SK-N-SH (cell line): ENCODE measurements around the gene ZC3H13. TPM values are rescaled to one million over a fixed set of nuclear protein-coding genes. Genes with fewer than 3 reads are reported as not detected.

Source experiments
- CTCF ChIA-PET: fragments of 300-600, 350-600 bp; formaldehyde crosslinking; extraction: SDS; loops from one replicate; lab custom pipeline; 2021; lab: Yijun Ruan, JAX
- POLR2A ChIA-PET: fragments of 350-600 bp; sonication (Branson Sonifier 250); formaldehyde crosslinking; extraction: SDS; loops from one replicate; lab custom pipeline; 2020; ENCODE audit warnings: antibody characterized with exemption, inconsistent platforms; lab: Yijun Ruan, JAX
- DNase-seq: peaks from one replicate; pipeline ENCODE4 v3.0.0; 2012
- H2AFZ ChIP-seq: fragments of 200-600 bp; sonication (generic); 2 replicates; pipeline ENCODE4 v1.8.1; 2016; ENCODE audit warnings: antibody characterized with exemption, mild to moderate bottlenecking, low read depth
- H3F3A ChIP-seq: fragments of 200-600 bp; sonication (generic); replicated peaks from 2 replicates; pipeline ENCODE3; 2016; ENCODE audit warnings: antibody characterized with exemption, mild to moderate bottlenecking; ENCODE audit not compliant: insufficient read depth
- H3K27ac ChIP-seq, 2 experiments: fragments of 200-500 bp in 1 of 2; fragments of 200-600 bp in 1 of 2; sonication (Bioruptor generic) in 1 of 2; sonication (generic), shearing (Covaris generic) in 1 of 2; 2 replicates each; pipeline versions ENCODE4 v1.5.1 to v1.6.1; 2014 to 2016; ENCODE audit warnings: low read depth in 2 of 2, inconsistent platforms in 1 of 2, low read length in 1 of 2, mild to moderate bottlenecking in 1 of 2, mixed read lengths in 1 of 2
- H3K27me3 ChIP-seq: fragments of 200-600 bp; sonication (generic), shearing (Covaris generic); 2 replicates; pipeline ENCODE4 v1.6.1; 2016; ENCODE audit warnings: mixed run types; ENCODE audit not compliant: insufficient read depth
- H3K36me3 ChIP-seq, 2 experiments: fragments of 200-500 bp in 1 of 2; fragments of 200-600 bp in 1 of 2; sonication (Bioruptor generic) in 1 of 2; sonication (generic) in 1 of 2; replicated peaks in 1 of 2; 2 replicates each; pipeline versions ENCODE3 to v1.5.1; 2014 to 2016; ENCODE audit warnings: low read length in 1 of 2, mild to moderate bottlenecking in 1 of 2; ENCODE audit not compliant: insufficient read depth in 2 of 2, control insufficient read depth in 1 of 2
- H3K4me1 ChIP-seq, 2 experiments: fragments of 200-500 bp in 1 of 2; fragments of 200-600 bp in 1 of 2; sonication (Bioruptor generic) in 1 of 2; sonication (generic), shearing (Covaris generic) in 1 of 2; 2 replicates each; pipeline versions ENCODE4 v1.5.1 to v1.6.1; 2014 to 2016; ENCODE audit warnings: low read depth in 1 of 2, low read length in 1 of 2, mixed run types in 1 of 2; ENCODE audit not compliant: insufficient read depth in 2 of 2, control insufficient read depth in 1 of 2
- H3K4me2 ChIP-seq: fragments of 200-600 bp; sonication (generic), shearing (Covaris generic); 2 replicates; pipeline ENCODE4 v1.6.1; 2017; ENCODE audit warnings: mixed run types
- H3K4me3 ChIP-seq, 2 experiments: fragments of 200-500 bp in 1 of 2; fragments of 200-600 bp in 1 of 2; sonication (Bioruptor generic) in 1 of 2; sonication (generic), shearing (Covaris generic) in 1 of 2; 2 replicates each; pipeline versions ENCODE4 v1.5.1 to v1.8.1; 2014 to 2016; ENCODE audit warnings: low read depth in 2 of 2, inconsistent platforms in 1 of 2, low read length in 1 of 2, mild to moderate bottlenecking in 1 of 2, mixed read lengths in 1 of 2, moderate library complexity in 1 of 2
- H3K79me2 ChIP-seq: fragments of 200-600 bp; sonication (generic); 2 replicates; pipeline ENCODE4 v1.8.1; 2017; ENCODE audit warnings: mild to moderate bottlenecking; ENCODE audit not compliant: insufficient read depth
- H3K9ac ChIP-seq: fragments of 200-600 bp; sonication (generic); 2 replicates; pipeline ENCODE4 v1.6.1; 2017; ENCODE audit warnings: mixed run types
- H3K9me2 ChIP-seq: fragments of 200-600 bp; sonication (generic); 2 replicates; pipeline ENCODE4 v1.6.1; 2017; ENCODE audit warnings: mixed run types
- H3K9me3 ChIP-seq: fragments of 200-600 bp; sonication (generic); 2 replicates; pipeline ENCODE4 v1.6.1; 2017; ENCODE audit warnings: mixed run types, mild to moderate bottlenecking, moderate library complexity
- H4K20me1 ChIP-seq: fragments of 200-600 bp; sonication (generic); 2 replicates; pipeline ENCODE4 v1.6.1; 2017; ENCODE audit warnings: mild to moderate bottlenecking, mixed run types; ENCODE audit not compliant: insufficient read depth
- CHD2 ChIP-seq: fragments of 150-350 bp; IDR thresholded peaks from 2 replicates; pipeline ENCODE4 v1.6.1; 2018; ENCODE audit warnings: low read length; ENCODE audit not compliant: partially characterized antibody
- ELF1 ChIP-seq: IDR thresholded peaks from 2 replicates; pipeline ENCODE4 v1.4.0; 2012
- EZH2phosphoT487 ChIP-seq: fragments of 200-600 bp; sonication (generic); IDR thresholded peaks from 2 replicates; pipeline ENCODE4 v1.6.1; 2017; ENCODE audit warnings: low read depth, mixed run types, mild to moderate bottlenecking, antibody characterized with exemption, moderate library complexity, borderline replicate concordance
- GATA2 ChIP-seq: sonication (generic); formaldehyde crosslinking; IDR thresholded peaks from 2 replicates; pipeline ENCODE4 v1.5.0; 2020; ENCODE audit warnings: mild to moderate bottlenecking, missing genetic modification reagents
- MXI1 ChIP-seq: IDR thresholded peaks from 2 replicates; pipeline ENCODE4 v1.6.1; 2012; ENCODE audit warnings: mild to moderate bottlenecking, low read depth, low read length, improper control_type of control experiment
- NFIC ChIP-seq: IDR thresholded peaks from 2 replicates; pipeline ENCODE4 v1.4.0; 2012; ENCODE audit warnings: borderline replicate concordance
- POLR2AphosphoS5 ChIP-seq: IDR thresholded peaks from 2 replicates; pipeline ENCODE4 v1.6.1; 2012; ENCODE audit warnings: low read depth, low read length
- RAD21 ChIP-seq: IDR thresholded peaks from 2 replicates; pipeline ENCODE4 v1.6.1; 2012; ENCODE audit warnings: mild to moderate bottlenecking, low read length
- SIN3A ChIP-seq: IDR thresholded peaks from 2 replicates; pipeline ENCODE4 v1.6.1; 2012; ENCODE audit warnings: low read depth, mild to moderate bottlenecking, low read length, moderate library complexity, borderline replicate concordance
- WGBS: methylation state at CpG from one replicate; pipeline ENCODE4 v1.1.6; 2017; ENCODE audit warnings: low lambda C conversion rate; 5-methylcytosine and 5-hydroxymethylcytosine counted together
- polyA plus RNA-seq, 3 experiments: library from polyadenylated mRNA; depleted of rRNA; stranded (reverse); fragments of >200 nt; gene quantifications; 2 replicates each; pipeline ENCODE4 v1.2.3, GENCODE V29; 2012
- TF ChIP-seq, protein P1 (sequence below): fragments of 200-600 bp; sonication (generic); IDR thresholded peaks from 2 replicates; pipeline ENCODE4 v1.6.1; 2017; ENCODE audit warnings: antibody characterized with exemption, mild to moderate bottlenecking, moderate library complexity
- TF ChIP-seq, protein P2 (sequence below): IDR thresholded peaks from 2 replicates; pipeline ENCODE4 v1.4.0; 2012; ENCODE audit warnings: low read depth, borderline replicate concordance
- TF ChIP-seq, protein P3 (sequence below): IDR thresholded peaks from 2 replicates; pipeline ENCODE4 v1.6.1; 2012; ENCODE audit warnings: mild to moderate bottlenecking, low read depth, low read length, moderate library complexity

Gene ZC3H13
- polyA plus RNA-seq, 1 of the 3 experiments (the other 2 are of a cell fraction): 4.4 TPM

DNA sequence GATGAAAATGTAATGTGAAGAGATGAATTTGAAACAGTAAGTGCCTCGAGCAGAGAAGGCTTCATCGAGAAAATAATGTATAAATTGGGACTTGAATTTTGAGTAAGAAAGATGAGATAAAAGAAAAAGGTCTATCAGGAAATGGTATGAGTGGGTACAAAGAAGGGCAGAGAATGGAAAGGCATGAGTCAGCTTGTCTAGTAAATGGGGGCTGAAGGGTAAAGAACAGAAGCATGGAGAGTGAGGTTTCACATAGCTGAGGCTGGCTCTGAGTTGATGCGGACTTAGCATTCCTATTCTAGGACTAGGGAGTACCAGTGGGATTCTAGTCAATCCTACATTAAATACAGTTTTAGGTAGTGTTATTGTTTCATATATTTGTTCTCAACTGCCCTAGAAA is 85.8 kb downstream of the ZC3H13 start:
- TF ChIP-seq ELF1 (no peak), EZH2phosphoT487 (no peak), MXI1 (no peak), SIN3A (no peak)
- TF ChIP-seq, protein P1, sequence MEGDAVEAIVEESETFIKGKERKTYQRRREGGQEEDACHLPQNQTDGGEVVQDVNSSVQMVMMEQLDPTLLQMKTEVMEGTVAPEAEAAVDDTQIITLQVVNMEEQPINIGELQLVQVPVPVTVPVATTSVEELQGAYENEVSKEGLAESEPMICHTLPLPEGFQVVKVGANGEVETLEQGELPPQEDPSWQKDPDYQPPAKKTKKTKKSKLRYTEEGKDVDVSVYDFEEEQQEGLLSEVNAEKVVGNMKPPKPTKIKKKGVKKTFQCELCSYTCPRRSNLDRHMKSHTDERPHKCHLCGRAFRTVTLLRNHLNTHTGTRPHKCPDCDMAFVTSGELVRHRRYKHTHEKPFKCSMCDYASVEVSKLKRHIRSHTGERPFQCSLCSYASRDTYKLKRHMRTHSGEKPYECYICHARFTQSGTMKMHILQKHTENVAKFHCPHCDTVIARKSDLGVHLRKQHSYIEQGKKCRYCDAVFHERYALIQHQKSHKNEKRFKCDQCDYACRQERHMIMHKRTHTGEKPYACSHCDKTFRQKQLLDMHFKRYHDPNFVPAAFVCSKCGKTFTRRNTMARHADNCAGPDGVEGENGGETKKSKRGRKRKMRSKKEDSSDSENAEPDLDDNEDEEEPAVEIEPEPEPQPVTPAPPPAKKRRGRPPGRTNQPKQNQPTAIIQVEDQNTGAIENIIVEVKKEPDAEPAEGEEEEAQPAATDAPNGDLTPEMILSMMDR: no peak
- peaks cover 10% of the 10 kb centered on the region for H3F3A ChIP-seq
- H2AFZ ChIP-seq: no peak overlapping the region
- H3K9me2 ChIP-seq: no peaks in the 10 kb centered on the region
- H3K36me3 ChIP-seq: peaks cover 90 to 96% of the 10 kb centered on the region in 2 experiments
- H3K4me2 ChIP-seq: no peak overlapping the region
- no peaks in the 10 kb centered on the region for H4K20me1 ChIP-seq
- POLR2A ChIA-PET: no interaction called here
- H3K4me1 ChIP-seq: no peaks in the 10 kb centered on the region; a peak in 1 of 4 replicates
- 97% methylated on average over 3 of the region's 3 CpGs for WGBS
- no peak overlapping the region for H3K27ac ChIP-seq
- H3K9me3 ChIP-seq: no peaks in the 10 kb centered on the region
- H3K9ac ChIP-seq: no peak overlapping the region
- H3K27me3 ChIP-seq: no peaks in the 10 kb centered on the region
- CTCF ChIA-PET: no interaction called here
- 0 out of 2 replicates have a peak, but pooled peaks cover 3% of the 10 kb centered on the region for H3K79me2 ChIP-seq
- no peak overlapping the region for H3K4me3 ChIP-seq
- DNase-seq: no peak

DNA sequence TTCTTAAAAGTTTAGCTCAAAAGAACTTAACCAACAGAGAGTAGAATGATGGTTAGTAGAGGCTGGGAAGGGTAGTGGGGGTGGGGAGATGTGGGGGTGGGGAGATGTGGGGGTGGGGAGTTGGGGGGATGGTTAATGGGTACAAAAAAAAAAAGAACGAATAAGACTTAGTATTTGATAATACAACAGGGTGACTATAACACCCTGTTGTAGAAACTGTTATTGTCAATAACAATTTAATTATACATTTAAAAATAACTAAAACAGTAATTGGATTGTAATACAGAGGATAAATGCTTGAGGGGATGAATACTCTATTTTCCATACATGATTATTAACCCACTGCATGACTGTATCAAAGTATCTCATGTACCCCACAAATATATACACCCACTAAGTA is 91.1 kb downstream of the ZC3H13 start:
- Histone ChIP-seq H3F3A (peaks cover 10% of the 10 kb centered on the region), H3K4me2 (no peak overlapping the region), H3K4me3 (no peak overlapping the region), H4K20me1 (no peaks in the 10 kb centered on the region), H3K9me3 (no peaks in the 10 kb centered on the region), H3K27me3 (no peaks in the 10 kb centered on the region), H3K9ac (no peak overlapping the region), H3K36me3 (peaks cover 80 to 83% of the 10 kb centered on the region in 2 experiments), H2AFZ (no peak overlapping the region), H3K79me2 (no peaks in the 10 kb centered on the region), H3K27ac (no peak overlapping the region), H3K4me1 (no peaks in the 10 kb centered on the region; a peak in 1 of 4 replicates), H3K9me2 (no peaks in the 10 kb centered on the region)
- WGBS: 95% methylated on average over 1 of the region's 1 CpG
- POLR2A ChIA-PET: no interaction called here
- no peak for DNase-seq
- TF ChIP-seq, protein P2, sequence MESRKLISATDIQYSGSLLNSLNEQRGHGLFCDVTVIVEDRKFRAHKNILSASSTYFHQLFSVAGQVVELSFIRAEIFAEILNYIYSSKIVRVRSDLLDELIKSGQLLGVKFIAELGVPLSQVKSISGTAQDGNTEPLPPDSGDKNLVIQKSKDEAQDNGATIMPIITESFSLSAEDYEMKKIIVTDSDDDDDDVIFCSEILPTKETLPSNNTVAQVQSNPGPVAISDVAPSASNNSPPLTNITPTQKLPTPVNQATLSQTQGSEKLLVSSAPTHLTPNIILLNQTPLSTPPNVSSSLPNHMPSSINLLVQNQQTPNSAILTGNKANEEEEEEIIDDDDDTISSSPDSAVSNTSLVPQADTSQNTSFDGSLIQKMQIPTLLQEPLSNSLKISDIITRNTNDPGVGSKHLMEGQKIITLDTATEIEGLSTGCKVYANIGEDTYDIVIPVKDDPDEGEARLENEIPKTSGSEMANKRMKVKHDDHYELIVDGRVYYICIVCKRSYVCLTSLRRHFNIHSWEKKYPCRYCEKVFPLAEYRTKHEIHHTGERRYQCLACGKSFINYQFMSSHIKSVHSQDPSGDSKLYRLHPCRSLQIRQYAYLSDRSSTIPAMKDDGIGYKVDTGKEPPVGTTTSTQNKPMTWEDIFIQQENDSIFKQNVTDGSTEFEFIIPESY: no peak
- TF ChIP-seq, protein P3, sequence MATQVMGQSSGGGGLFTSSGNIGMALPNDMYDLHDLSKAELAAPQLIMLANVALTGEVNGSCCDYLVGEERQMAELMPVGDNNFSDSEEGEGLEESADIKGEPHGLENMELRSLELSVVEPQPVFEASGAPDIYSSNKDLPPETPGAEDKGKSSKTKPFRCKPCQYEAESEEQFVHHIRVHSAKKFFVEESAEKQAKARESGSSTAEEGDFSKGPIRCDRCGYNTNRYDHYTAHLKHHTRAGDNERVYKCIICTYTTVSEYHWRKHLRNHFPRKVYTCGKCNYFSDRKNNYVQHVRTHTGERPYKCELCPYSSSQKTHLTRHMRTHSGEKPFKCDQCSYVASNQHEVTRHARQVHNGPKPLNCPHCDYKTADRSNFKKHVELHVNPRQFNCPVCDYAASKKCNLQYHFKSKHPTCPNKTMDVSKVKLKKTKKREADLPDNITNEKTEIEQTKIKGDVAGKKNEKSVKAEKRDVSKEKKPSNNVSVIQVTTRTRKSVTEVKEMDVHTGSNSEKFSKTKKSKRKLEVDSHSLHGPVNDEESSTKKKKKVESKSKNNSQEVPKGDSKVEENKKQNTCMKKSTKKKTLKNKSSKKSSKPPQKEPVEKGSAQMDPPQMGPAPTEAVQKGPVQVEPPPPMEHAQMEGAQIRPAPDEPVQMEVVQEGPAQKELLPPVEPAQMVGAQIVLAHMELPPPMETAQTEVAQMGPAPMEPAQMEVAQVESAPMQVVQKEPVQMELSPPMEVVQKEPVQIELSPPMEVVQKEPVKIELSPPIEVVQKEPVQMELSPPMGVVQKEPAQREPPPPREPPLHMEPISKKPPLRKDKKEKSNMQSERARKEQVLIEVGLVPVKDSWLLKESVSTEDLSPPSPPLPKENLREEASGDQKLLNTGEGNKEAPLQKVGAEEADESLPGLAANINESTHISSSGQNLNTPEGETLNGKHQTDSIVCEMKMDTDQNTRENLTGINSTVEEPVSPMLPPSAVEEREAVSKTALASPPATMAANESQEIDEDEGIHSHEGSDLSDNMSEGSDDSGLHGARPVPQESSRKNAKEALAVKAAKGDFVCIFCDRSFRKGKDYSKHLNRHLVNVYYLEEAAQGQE: no peak
- no peak for TF ChIP-seq RAD21
- TF ChIP-seq SIN3A: no peak
- TF ChIP-seq POLR2AphosphoS5: no peak
- no peak for TF ChIP-seq NFIC
- no peak for TF ChIP-seq CHD2
- TF ChIP-seq GATA2 (CRISPR knock-in tag): no peak
- CTCF ChIA-PET: interaction anchor here (1.2 kb wide), 1 partner anchor 21 kb away, joined by 3 read pairs; no protein-coding TSS in a partner anchor
